Activated CD4-positive, alpha-beta T cell treated with anti-CD3 and anti-CD28 coated beads, Interleukin-2, amount 10 ng/mL, durations not matched to agents 7 days and 5 days (primary cell): ENCODE data around the gene SERPINA5. TPM values are rescaled to one million over a fixed set of nuclear protein-coding genes. Genes with fewer than 3 reads are reported as not detected.
"Not testable (repeated sequence)": the region's sequence is repeated elsewhere in the genome, so short reads cannot be mapped to it uniquely, and the experiment has no call there.

Experiments used
- CTCF ChIA-PET: fragments of 350-600 bp; sonication (Branson Sonifier 250); formaldehyde crosslinking; loops from one replicate; lab custom pipeline; 2021; ENCODE audit warnings: antibody characterized with exemption; lab: Charles Lee
- POLR2A ChIA-PET: fragments of 350-600 bp; sonication (Branson Sonifier 250); formaldehyde crosslinking; loops from one replicate; lab custom pipeline; 2021; ENCODE audit warnings: antibody characterized with exemption; lab: Charles Lee
- DNase-seq: peaks from one replicate; pipeline ENCODE4 v3.0.0-alpha.2; 2020
- H3K27ac Mint-ChIP-seq: one replicate; pipeline ENCODE4 v1.8.0; 2021; ENCODE audit warnings: mild to moderate bottlenecking, moderate library complexity, mixed read lengths
- H3K27me3 Mint-ChIP-seq: one replicate; pipeline ENCODE4 v1.8.0; 2021; ENCODE audit warnings: mixed read lengths
- H3K36me3 Mint-ChIP-seq: one replicate; pipeline ENCODE4 v1.8.0; 2021; ENCODE audit warnings: low read depth, mixed read lengths
- H3K4me1 Mint-ChIP-seq: one replicate; pipeline ENCODE4 v1.8.0; 2021; ENCODE audit warnings: mixed read lengths
- H3K4me3 Mint-ChIP-seq: one replicate; pipeline ENCODE4 v1.8.0; 2021; ENCODE audit warnings: mild to moderate bottlenecking, moderate library complexity, mixed read lengths
- H3K9me3 Mint-ChIP-seq: one replicate; pipeline ENCODE4 v1.8.0; 2021; ENCODE audit warnings: mixed read lengths
- total RNA-seq, 2 experiments: library from RNA; stranded (reverse); gene quantifications; one replicate each; pipeline ENCODE4 v1.2.3, GENCODE V29; 2021

SERPINA5 gene
- total RNA-seq, 2 experiments from 2014 or later, result not detected

- H3K36me3 Mint-ChIP-seq, result no peaks in the 10 kb centered on the region
- CTCF ChIA-PET, result no interaction called here
- no peak overlapping the region for H3K27ac Mint-ChIP-seq
- peaks cover 4% of the 10 kb centered on the region for H3K27me3 Mint-ChIP-seq
- no peaks in the 10 kb centered on the region for H3K4me1 Mint-ChIP-seq
- no peak overlapping the region for H3K4me3 Mint-ChIP-seq
- no peak for DNase-seq
- H3K9me3 Mint-ChIP-seq, result no peaks in the 10 kb centered on the region
- POLR2A ChIA-PET, result no interaction called here
These were observed 50.5 kb downstream of the SERPINA5 start for GRCh38 chr14:94631536-94632304.

GRCh38 chr14:94632305-94632590 is 51.0 kb downstream of the SERPINA5 start:
- POLR2A ChIA-PET, result no interaction called here
- no peak overlapping the region for H3K27ac Mint-ChIP-seq

GRCh38 chr14:94633121-94633520 is 51.9 kb downstream of the SERPINA5 start:
- Mint-ChIP-seq H3K27ac (no peak overlapping the region), H3K4me3 (no peak overlapping the region), H3K4me1 (no peaks in the 10 kb centered on the region), H3K27me3 (peaks cover 4% of the 10 kb centered on the region), H3K9me3 (no peaks in the 10 kb centered on the region), H3K36me3 (no peaks in the 10 kb centered on the region)
- ChIA-PET CTCF (no interaction called here), POLR2A (no interaction called here)
- no peak for DNase-seq

More at GRCh38 chr14:94632305-94632590, 51.0 kb downstream of the SERPINA5 start:
- CTCF ChIA-PET, result no interaction called here
- no peak for DNase-seq
- peaks cover 4% of the 10 kb centered on the region for H3K27me3 Mint-ChIP-seq
- no peak overlapping the region for H3K4me3 Mint-ChIP-seq
- H3K4me1 Mint-ChIP-seq, result no peaks in the 10 kb centered on the region
- no peaks in the 10 kb centered on the region for H3K9me3 Mint-ChIP-seq
- H3K36me3 Mint-ChIP-seq, result no peaks in the 10 kb centered on the region

GRCh38 chr14:94635154-94635553 is 53.9 kb downstream of the SERPINA5 start:
- Mint-ChIP-seq H3K36me3 (no peaks in the 10 kb centered on the region), H3K27ac (no peak overlapping the region), H3K4me1 (no peaks in the 10 kb centered on the region), H3K27me3 (no peaks in the 10 kb centered on the region), H3K4me3 (no peak overlapping the region), H3K9me3 (no peaks in the 10 kb centered on the region)
- ChIA-PET CTCF (interaction anchor here (1.3 kb wide), 1 partner anchor 11 kb away, joined by 3 read pairs; no protein-coding TSS in a partner anchor), POLR2A (no interaction called here)
- DNase-seq, result no peak

- Mint-ChIP-seq H3K4me3 (no peak overlapping the region), H3K27me3 (no peaks in the 10 kb centered on the region), H3K9me3 (no peaks in the 10 kb centered on the region), H3K36me3 (no peaks in the 10 kb centered on the region), H3K4me1 (no peaks in the 10 kb centered on the region), H3K27ac (no peak overlapping the region)
- no peak for DNase-seq
- ChIA-PET POLR2A (no interaction called here), CTCF (no interaction called here)
These were observed 55.7 kb downstream of the SERPINA5 start for GRCh38 chr14:94636744-94637412.

- H3K4me3 Mint-ChIP-seq, H3K27me3 Mint-ChIP-seq, H3K9me3 Mint-ChIP-seq, CTCF ChIA-PET, H3K27ac Mint-ChIP-seq, DNase-seq, H3K36me3 Mint-ChIP-seq, H3K4me1 Mint-ChIP-seq, POLR2A ChIA-PET: not testable (repeated sequence)
These were observed 56.6 kb downstream of the SERPINA5 start for GRCh38 chr14:94637814-94638213.

- no peaks in the 10 kb centered on the region for H3K9me3 Mint-ChIP-seq
- H3K4me3 Mint-ChIP-seq, result no peak overlapping the region
- H3K36me3 Mint-ChIP-seq, result no peaks in the 10 kb centered on the region
- H3K27me3 Mint-ChIP-seq, result no peaks in the 10 kb centered on the region
- no peak overlapping the region for H3K27ac Mint-ChIP-seq
- no peaks in the 10 kb centered on the region for H3K4me1 Mint-ChIP-seq
- no peak for DNase-seq
- POLR2A ChIA-PET, result no interaction called here
- CTCF ChIA-PET, result no interaction called here
These were observed 57.1 kb downstream of the SERPINA5 start for GRCh38 chr14:94638339-94638738.

GRCh38 chr14:94638961-94639817 is 58.0 kb downstream of the SERPINA5 start:
- CTCF ChIA-PET, result no interaction called here
- POLR2A ChIA-PET, result no interaction called here
- no peak overlapping the region for H3K4me3 Mint-ChIP-seq

GRCh38 chr14:94640721-94641631 is 59.8 kb downstream of the SERPINA5 start:
- POLR2A ChIA-PET, result no interaction called here
- CTCF ChIA-PET, result no interaction called here
- no peak for DNase-seq

More at GRCh38 chr14:94638961-94639817, 58.0 kb downstream of the SERPINA5 start:
- no peaks in the 10 kb centered on the region for H3K27me3 Mint-ChIP-seq
- no peak for DNase-seq
- H3K9me3 Mint-ChIP-seq, result no peaks in the 10 kb centered on the region
- H3K4me1 Mint-ChIP-seq, result no peaks in the 10 kb centered on the region
- no peaks in the 10 kb centered on the region for H3K36me3 Mint-ChIP-seq
- H3K27ac Mint-ChIP-seq, result no peak overlapping the region

GRCh38 chr14:94641632-94641955 is 60.4 kb downstream of the SERPINA5 start:
- Mint-ChIP-seq H3K27me3 (no peaks in the 10 kb centered on the region), H3K9me3 (no peaks in the 10 kb centered on the region), H3K27ac (no peak overlapping the region), H3K36me3 (no peaks in the 10 kb centered on the region), H3K4me1 (no peaks in the 10 kb centered on the region), H3K4me3 (no peak overlapping the region)
- ChIA-PET CTCF (no interaction called here), POLR2A (no interaction called here)
- DNase-seq, result no peak

More at GRCh38 chr14:94640721-94641631, 59.8 kb downstream of the SERPINA5 start:
- H3K36me3 Mint-ChIP-seq, result no peaks in the 10 kb centered on the region
- no peaks in the 10 kb centered on the region for H3K4me1 Mint-ChIP-seq
- no peaks in the 10 kb centered on the region for H3K9me3 Mint-ChIP-seq
- H3K4me3 Mint-ChIP-seq, result no peak overlapping the region
- H3K27me3 Mint-ChIP-seq, result no peaks in the 10 kb centered on the region
- no peak overlapping the region for H3K27ac Mint-ChIP-seq
